Endometrial microvascular endothelial cells (primary cell): ENCODE results near the gene ATM. TPM values are rescaled to one million over a fixed set of nuclear protein-coding genes. Genes with fewer than 3 reads are reported as not detected.
"Not testable (repeated sequence)": the region's sequence is repeated elsewhere in the genome, so short reads cannot be mapped to it uniquely, and the experiment has no call there.

Source experiments
- in situ Hi-C: cut with HindIII; loops from 2 replicates; pipeline ENCODE4 v1.10.0; 2017; ENCODE audit warnings: low sequenced_read_pairs, low pct_unique_long_range_greater_than_20kb; ENCODE audit errors: inconsistent ontology term
- total RNA-seq: library from RNA; depleted of rRNA; stranded (reverse); fragments of >200 nt; gene quantifications from one replicate; pipeline ENCODE4 v1.2.3, GENCODE V29; 2015; ENCODE audit errors: inconsistent ontology term

ATM gene
- total RNA-seq, 1 donor from 2014 or later, result 33.4 TPM

DNA sequence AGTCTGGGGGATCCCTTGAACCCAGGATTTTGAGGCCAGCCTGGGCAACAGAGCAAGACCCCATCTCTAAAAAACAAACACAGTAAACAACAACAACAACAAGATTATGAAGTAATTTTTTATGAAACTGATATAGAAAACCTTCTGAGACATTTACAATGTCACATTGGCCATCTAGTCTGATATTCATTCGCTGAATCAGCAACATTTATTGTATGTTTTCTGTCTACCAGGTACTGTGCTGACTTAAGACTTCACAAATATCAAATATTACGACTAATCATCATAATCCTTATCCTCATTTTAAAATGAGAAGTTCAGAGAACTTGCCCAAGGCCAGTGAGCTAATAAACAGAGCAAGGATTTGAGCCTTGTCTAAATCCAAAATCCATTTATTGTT is 120.8 kb downstream of the ATM start:
- in situ Hi-C loops, result no loop called here

DNA sequence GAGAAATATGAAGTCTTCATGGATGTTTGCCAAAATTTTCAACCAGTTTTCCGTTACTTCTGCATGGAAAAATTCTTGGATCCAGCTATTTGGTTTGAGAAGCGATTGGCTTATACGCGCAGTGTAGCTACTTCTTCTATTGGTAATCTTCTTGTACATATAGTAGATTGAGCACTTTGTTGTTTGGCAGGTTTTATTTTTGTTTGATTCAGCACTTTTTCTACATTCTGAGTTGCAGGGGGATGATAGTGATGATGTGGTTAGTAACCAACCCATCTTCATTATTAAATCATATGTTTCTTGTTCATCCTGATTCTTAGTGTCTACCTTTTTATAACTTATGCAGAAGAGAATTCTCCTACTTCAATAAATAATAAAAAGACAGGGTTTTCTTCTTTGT is 122.9 kb downstream of the ATM start:
- in situ Hi-C loops, result no loop called here

DNA sequence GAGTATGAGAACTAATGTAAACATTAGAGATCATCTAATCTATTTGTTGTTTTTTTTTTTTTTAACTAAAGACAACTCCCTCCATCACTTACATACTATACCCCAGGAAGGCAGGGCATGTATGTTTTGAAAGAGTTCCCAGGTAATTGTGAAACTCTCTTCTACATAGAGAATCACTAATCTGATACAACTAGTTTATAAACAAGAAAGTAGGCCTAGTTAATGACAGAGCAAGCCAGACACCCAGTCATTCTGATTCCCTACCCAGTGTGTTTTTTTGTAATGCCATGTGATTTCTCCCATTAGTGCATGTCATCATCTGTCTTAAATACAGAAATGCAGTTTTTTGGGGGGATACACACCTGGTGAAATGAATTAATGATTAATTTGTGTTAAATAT is 123.6 kb downstream of the ATM start:
- in situ Hi-C loops, result no loop called here

DNA sequence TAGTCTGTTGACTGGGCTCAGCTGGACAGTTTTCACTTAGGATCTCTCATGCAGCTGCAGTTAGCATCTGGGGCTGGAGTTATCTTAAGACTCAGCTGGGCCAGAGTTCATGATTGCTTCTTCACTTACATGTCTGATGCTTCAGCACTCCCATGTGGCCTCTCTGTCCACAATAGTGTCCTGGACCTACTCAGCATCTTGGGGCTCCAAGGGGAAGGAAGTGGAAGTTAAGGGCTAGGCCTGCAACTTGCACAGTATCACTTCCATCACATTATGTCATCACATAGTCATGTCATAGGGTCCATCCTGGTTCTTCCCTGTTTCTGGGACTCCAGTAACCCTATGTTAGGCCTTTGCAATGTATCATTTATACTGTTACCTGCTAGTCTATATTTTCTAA is 128.6 kb downstream of the ATM start:
- in situ Hi-C loops, result no loop called here

DNA sequence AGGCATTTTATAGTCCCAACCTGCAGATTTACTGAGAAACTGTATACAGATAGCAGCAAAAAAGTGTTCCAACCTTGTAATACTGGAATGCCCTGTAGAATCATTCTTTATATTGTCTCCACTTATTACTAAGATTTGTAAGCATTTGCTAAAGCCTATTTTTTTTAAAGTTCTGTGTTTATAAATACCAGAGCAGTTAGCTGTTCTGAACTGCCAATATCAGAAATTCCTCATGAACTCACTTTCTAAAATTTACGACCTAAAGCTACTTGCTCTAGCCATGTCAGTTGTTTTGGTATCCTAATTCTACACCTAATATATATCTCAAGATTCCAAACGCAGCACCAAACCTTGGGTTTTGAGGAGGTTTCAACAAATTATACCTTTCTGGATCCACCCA is 141.3 kb downstream of the ATM start:
- in situ Hi-C loops, result no loop called here

DNA sequence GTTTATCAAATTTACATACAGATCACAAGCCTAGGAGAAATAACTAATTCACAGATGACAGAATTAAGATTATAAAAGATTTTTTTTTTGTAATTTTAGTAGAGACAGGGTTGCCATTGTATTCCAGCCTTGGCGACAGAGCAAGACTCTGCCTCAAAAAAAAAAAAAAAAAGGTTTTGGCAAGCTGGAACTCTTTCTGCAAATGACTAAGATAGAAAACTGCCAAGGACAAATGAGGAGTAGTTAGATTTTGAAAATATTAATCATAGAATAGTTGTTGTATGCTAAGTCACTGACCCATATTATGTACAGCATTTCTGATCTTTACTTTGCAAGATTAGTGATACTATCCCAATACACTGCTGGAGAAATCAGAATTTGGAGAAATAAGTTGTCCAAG is 145.3 kb downstream of the ATM start:
- in situ Hi-C loops, result no loop called here

DNA sequence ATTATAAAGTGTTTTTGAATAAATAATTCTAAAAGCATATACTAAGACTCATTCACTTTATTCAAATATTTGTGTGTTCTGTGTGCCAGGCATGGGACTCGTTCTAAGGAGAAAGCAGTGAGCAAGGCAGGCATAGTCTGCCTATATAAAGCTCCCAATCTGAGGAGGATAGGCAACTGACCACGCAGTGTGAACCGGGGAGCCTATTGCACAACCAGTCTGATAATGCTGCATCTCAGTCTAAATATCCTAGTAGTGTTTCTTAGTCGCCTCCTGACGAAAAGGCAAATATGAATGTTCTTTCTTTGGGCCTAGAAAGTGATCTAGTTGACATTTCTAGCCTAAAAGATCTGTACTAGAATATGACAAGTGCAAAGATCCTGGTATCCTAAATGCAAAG is 146.2 kb downstream of the ATM start:
- in situ Hi-C loops, result no loop called here

DNA sequence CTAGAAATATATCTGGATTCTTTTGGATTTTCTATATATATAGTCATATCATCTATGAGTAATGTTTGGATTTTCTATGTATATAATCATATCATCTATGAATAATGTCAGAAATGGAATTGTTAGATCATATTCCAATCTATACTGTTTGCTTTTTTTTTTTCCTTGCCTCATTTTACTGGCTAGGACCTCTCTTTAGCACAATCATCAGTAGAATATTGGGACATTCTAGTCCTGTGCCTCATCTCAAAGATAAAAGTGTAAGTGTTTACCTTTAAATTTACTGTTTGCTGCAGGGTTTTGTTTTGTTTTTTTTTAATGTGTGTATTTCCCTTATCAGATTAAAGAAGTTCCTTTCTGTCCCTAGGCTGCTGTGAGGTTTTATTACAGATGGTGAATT is 147.4 kb downstream of the ATM start:
- in situ Hi-C loops, result no loop called here

DNA sequence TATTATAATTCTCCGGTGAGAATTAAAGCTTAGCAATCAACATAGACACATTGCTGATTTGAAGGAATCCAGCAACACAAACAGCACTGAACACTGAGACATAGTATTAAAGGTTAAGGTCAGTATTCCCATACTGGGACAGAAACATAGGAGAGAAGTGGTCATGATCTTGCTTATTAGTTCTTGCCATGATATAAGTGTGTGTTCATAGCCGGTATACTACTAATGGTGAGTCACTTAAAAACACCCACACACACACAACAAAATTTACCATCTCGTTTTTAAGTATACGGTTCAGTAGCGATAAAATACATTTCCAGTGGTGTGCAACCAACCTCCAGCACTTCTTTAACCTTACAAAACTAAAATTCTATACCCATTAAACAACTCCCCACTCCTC is 148.1 kb downstream of the ATM start:
- in situ Hi-C loops, result no loop called here

DNA sequence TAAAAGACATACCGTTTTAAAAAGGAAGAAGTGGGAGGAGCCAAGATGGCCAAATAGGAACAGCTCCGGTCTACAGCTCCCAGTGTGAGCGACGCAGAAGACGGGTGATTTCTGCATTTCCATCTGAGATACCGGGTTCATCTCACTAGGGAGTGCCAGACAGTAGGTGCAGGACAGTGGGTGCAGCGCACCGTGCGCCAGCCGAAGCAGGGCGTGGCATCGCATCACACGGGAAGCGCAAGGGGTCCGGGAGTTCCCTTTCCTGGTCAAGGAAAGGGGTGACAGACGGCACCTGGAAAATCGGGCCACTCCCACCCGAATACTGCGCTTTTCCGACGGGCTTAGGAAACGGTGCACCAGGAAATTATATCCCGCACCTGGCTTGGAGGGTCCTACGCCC is 150.6 kb downstream of the ATM start:
- in situ Hi-C loops, result not testable (repeated sequence)

DNA sequence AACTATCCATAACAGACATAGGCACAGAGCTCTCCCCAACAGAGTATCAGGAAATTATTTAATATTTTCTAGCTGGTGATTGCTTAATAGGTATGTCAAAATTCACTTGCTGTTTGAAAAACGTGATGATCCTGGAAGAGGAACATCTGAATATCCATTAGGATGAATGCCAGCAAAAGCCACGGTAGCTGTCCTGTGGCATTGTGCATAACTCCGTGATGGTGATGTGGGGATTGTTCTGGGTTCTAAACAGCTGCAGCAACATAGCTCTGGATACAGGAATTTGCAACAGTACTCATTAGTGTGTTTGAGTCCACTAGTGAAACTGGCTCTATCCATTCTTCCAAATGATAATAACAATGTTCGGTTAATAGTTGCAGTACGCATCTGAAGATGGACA is 165.7 kb downstream of the ATM start:
- in situ Hi-C loops, result no loop called here

DNA sequence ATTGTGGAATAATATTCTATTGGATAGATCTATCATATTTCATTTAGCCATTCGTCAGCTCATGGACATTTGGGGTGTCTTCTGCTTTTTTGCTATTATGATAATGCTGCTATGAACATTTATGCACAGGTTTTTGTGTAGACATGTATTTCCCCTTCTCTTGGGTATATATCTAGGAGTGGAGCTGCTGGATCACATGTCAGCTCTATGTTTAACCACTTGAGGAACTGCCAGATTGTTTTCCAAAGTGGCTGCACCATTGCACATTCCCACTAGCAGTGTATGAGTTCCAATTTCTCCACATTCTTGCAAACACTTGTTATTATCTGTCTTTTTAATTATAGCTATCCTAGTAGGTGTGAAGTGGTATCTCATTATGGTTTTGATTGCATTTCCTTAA is 169.5 kb downstream of the ATM start:
- in situ Hi-C loops, result no loop called here

DNA sequence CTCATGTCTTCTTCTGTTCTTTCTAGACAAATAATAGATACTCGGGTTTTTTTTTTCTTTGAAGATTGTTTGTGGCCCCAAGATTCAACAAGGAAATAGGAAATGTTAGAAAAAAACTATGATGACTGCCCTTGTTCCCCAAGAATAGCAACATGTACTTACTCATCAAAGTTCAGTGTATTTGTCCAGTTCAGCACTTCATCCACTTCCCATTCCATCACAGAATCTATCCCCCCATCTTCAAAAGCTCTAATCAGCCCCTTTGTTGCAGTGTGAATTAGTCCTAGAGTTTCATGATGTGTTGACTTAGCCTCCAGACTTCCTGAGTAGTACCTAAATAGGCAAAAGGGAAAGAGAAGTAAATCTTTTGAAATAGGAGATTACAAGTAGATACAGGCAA is 170.2 kb downstream of the ATM start:
- in situ Hi-C loops, result no loop called here

DNA sequence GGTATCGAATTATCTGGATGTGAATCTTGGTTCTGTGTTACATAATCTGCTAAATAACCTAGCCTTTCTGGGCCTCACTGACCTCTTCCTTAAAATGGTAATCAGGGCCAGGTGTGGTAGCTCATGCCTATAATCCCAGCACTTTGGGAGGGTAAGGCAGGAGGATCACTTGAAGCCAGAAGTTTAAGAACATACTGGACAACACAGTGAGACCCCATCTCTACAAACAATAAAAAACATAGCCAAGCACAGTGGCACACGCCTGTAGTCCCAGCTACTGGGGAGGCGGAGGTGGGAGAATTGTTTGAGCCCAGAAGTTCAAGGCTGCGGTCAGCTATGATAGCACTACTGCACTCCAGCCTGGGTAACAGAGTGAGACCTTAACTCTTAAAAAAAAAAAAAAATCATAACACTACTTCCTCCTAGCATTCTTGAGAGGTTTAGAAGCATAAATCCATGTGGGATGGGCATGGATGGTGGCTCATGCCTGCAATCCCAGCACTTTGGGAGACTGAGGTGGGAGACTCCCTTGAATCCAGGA is 171.9 kb downstream of the ATM start:
- in situ Hi-C loops, result no loop called here

DNA sequence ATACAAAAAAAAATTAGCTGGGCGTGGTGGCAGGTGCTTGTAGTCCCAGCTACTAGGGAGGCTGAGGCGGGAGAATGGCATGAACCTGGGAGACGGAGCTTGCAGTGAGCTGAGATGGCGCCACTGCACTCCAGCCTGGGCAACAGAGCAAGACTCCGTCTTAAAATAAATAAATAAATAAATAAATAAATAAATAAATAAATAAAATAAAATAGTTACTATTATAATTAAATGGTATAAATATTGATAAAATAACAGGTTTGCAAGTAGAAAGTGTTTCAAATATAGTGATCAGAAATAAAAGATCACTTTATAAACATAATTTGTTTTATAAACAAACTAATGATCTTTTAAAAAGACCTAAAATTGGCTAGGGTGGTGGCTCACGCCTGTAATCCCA is 173.8 kb downstream of the ATM start:
- in situ Hi-C loops, result not testable (repeated sequence)

DNA sequence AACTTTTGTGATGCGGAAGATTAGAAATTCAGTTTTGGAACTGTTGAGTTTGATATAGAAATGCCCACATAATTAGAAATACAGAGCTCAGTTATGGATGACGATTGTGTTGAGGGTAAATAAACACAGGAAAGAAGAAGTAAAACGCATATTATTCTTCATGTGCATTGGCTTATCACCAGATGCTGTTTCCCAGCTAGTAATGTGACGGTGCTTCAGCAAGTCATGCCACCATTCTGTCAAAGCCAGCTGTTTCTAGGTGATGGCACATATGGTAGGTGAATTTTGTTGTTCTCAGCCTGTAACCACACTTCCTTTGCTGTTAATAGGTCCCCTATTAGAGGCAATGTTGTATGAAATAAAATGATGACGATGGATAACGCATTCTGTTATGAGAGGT is 175.6 kb downstream of the ATM start:
- in situ Hi-C loops, result no loop called here

DNA sequence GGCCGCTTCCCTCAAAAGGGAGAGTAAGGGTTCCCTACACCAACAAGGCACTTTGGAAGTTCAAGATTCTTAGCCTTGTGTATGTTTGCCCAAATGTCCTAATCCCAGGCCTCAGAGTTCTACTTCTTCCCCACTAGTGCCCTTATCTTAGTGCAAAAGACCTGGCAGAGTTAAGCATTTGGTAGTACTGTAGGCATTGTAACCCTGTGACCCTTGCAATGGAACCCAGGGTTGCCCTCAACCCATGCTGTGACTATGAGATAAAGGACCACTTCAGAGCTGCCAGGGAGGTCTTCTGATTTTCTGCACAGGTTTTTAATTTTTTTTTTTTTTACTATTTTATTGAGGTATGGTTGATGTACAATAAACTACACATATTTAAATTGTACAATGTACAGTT is 179.4 kb downstream of the ATM start:
- in situ Hi-C loops, result no loop called here

DNA sequence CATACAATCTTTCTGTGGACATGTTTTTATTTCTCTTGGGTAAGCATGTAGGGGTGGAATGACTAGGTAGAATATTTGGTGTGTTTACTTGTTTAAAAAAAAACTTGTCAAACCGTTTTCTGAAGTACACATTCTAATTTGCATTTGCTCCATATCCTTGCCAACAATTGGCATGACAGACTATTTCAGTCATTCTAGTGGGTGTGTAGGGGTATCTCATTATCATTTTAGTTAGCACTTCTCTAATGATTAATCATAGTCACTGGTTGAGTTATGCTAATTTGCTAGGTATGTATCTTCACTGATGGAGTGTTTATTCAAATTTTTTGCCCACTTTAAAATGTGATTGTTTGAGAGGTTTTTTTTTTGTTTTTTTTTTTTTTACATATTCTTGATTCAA is 180.2 kb downstream of the ATM start:
- in situ Hi-C loops, result no loop called here

DNA sequence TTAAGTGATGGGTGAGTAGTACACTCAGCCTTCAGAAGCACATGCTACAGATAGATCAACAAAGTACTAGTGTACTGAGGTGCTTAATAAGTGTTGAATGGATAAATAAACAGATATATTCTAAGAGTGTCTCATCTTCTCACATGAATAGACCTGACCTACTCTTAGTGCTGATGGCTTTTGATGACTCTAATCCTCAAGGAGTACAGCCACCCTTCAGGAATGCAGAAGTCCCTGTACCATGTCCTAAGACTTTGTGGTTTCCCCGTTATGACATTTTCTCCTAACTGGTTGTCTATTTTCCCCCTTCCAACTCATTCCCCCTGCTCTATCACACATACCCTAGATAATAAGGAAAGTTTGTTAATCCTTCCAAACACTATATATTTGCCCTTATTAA is 182.8 kb downstream of the ATM start:
- in situ Hi-C loops, result no loop called here

DNA sequence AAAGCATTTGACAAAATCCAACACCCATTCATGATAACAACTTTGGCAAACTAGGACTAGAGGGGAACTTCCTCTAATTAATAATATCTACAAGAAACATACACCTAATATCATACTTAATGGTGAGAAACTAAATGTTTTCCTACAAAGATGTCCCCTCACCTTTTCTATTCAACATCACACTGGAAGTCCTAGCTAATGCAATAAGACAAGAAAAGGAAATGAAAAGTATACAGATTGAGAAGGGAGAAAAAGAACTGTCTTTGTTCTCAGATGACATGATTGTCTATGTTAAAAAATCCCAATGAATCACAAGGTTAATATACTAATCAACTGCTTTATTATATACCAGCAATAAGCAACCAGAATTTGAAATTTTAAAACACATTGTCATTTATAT is 192.1 kb downstream of the ATM start:
- in situ Hi-C loops, result no loop called here

DNA sequence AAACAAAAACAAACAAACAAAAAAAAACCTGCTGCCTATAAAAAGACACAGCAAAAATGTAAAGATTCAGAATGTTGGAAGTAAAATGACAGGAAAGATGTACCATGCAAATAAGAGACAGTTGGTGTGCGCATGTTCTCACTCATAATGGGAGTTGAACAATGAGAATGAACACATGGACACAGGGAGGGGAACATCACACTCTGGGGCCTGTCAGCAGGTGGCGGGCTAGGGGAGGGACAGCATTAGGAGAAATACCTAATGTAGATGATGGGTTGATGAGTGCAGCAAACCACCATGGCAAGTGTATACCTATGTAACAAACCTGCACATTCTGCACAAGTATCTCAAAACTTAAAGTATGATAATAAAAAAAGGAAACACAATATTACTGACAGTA is 194.7 kb downstream of the ATM start:
- in situ Hi-C loops, result not testable (repeated sequence)
